Vagina (tissue), 2 donors: ENCODE measurements around the gene ADIG. TPM values are rescaled to one million over a fixed set of nuclear protein-coding genes. Genes with fewer than 3 reads are reported as not detected.

Source experiments
- DNase-seq, 2 donors: peaks; one replicate each; pipeline ENCODE4 v3.0.0-alpha.2; 2017; ENCODE audit errors: extremely low spot score in 2 of 2
- H3K27ac ChIP-seq: fragments of 200-600 bp; sonication (generic); one replicate; pipeline ENCODE4 v1.5.1; 2019
- H3K27me3 ChIP-seq: fragments of 200-600 bp; sonication (generic); one replicate; pipeline ENCODE4 v1.5.1; 2019
- H3K36me3 ChIP-seq, 2 donors: fragments of 200-600 bp; sonication (generic); one replicate each; pipeline ENCODE4 v1.5.1; 2017 to 2019
- H3K4me1 ChIP-seq: fragments of 200-600 bp; sonication (generic); one replicate; pipeline ENCODE4 v1.5.1; 2019
- H3K4me3 ChIP-seq, 2 donors: fragments of 200-600 bp; sonication (generic); 1 replicate in 1 of 2; 2 replicates in 1 of 2; pipeline ENCODE4 v1.5.1; 2016 to 2019
- H3K9me3 ChIP-seq: fragments of 200-600 bp; sonication (generic); one replicate; pipeline ENCODE4 v1.5.1; 2019
- POLR2A ChIP-seq, 2 donors: fragments of 450-650 bp; IDR thresholded peaks; one replicate each; pipeline ENCODE4 v1.6.1; 2017; ENCODE audit warnings: antibody characterized with exemption in 2 of 2, mild to moderate bottlenecking in 2 of 2, moderate library complexity in 2 of 2
- POLR2AphosphoS5 ChIP-seq, 2 donors: sonication (generic); formaldehyde crosslinking; IDR thresholded peaks; one replicate each; pipeline ENCODE4 v1.9.0; 2017; ENCODE audit warnings: antibody characterized with exemption in 2 of 2, mild to moderate bottlenecking in 2 of 2, low read depth in 1 of 2; ENCODE audit not compliant: insufficient read depth in 1 of 2
- intact Hi-C: fragments of 100-400 bp; cut with DNase I; formaldehyde crosslinking; loops from one replicate; pipeline ENCODE4 v1.15.1; 2023
- total RNA-seq: library from RNA; depleted of rRNA; stranded (reverse); fragments of >200 nt; gene quantifications from one replicate; pipeline ENCODE4 v1.2.3, GENCODE V29; 2016
- TF ChIP-seq, protein P1 (sequence below), 3 experiments: fragments of 450-650 bp in 2 of 3; fragments of 200-600 bp in 1 of 3; sonication (generic) in 1 of 3; IDR thresholded peaks; one replicate each; pipeline ENCODE4 v1.5.1; 2017 to 2019; ENCODE audit warnings: antibody characterized with exemption in 3 of 3, mild to moderate bottlenecking in 2 of 3, moderate library complexity in 2 of 3

The ADIG gene
- total RNA-seq, 1 donor from 2014 or later: not detected

- Histone ChIP-seq H3K4me3 (no peak overlapping the region), H3K4me1 (no peaks in the 10 kb centered on the region), H3K36me3 (no peaks in the 10 kb centered on the region), H3K27ac (no peak overlapping the region), H3K27me3 (no peaks in the 10 kb centered on the region), H3K9me3 (no peaks in the 10 kb centered on the region)
- intact Hi-C loops: no loop called here
- TF ChIP-seq POLR2AphosphoS5 (IDR thresholded peaks at IDR 0.05; ENCODE audit: insufficient read depth in 1 of 2, low read depth in 1 of 2) (no peak), POLR2A (IDR thresholded peaks at IDR 0.05) (no peak)
- TF ChIP-seq, protein P1, sequence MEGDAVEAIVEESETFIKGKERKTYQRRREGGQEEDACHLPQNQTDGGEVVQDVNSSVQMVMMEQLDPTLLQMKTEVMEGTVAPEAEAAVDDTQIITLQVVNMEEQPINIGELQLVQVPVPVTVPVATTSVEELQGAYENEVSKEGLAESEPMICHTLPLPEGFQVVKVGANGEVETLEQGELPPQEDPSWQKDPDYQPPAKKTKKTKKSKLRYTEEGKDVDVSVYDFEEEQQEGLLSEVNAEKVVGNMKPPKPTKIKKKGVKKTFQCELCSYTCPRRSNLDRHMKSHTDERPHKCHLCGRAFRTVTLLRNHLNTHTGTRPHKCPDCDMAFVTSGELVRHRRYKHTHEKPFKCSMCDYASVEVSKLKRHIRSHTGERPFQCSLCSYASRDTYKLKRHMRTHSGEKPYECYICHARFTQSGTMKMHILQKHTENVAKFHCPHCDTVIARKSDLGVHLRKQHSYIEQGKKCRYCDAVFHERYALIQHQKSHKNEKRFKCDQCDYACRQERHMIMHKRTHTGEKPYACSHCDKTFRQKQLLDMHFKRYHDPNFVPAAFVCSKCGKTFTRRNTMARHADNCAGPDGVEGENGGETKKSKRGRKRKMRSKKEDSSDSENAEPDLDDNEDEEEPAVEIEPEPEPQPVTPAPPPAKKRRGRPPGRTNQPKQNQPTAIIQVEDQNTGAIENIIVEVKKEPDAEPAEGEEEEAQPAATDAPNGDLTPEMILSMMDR (IDR thresholded peaks at IDR 0.05): no peak
- no peak for DNase-seq
Measured at GRCh38 chr20:38628580-38629470, 47.8 kb downstream of the ADIG start.

GRCh38 chr20:38629979-38630378 is 49.0 kb downstream of the ADIG start:
- no peak for TF ChIP-seq POLR2A (IDR thresholded peaks at IDR 0.05)
- TF ChIP-seq POLR2AphosphoS5 (IDR thresholded peaks at IDR 0.05; ENCODE audit: insufficient read depth in 1 of 2, low read depth in 1 of 2): no peak
- TF ChIP-seq, protein P1 (IDR thresholded peaks at IDR 0.05): no peak
- H3K36me3 ChIP-seq: no peaks in the 10 kb centered on the region
- intact Hi-C loops: no loop called here

GRCh38 chr20:38630727-38631126 is 49.7 kb downstream of the ADIG start:
- TF ChIP-seq POLR2AphosphoS5 (IDR thresholded peaks at IDR 0.05; ENCODE audit: insufficient read depth in 1 of 2, low read depth in 1 of 2) (no peak), POLR2A (IDR thresholded peaks at IDR 0.05) (no peak)
- TF ChIP-seq, protein P1 (IDR thresholded peaks at IDR 0.05): no peak
- Histone ChIP-seq H3K27ac (no peak overlapping the region), H3K36me3 (no peaks in the 10 kb centered on the region), H3K27me3 (no peaks in the 10 kb centered on the region), H3K9me3 (no peaks in the 10 kb centered on the region), H3K4me3 (no peak overlapping the region), H3K4me1 (no peaks in the 10 kb centered on the region)
- intact Hi-C loops: no loop called here
- DNase-seq: no peak

More at GRCh38 chr20:38629979-38630378, 49.0 kb downstream of the ADIG start:
- Histone ChIP-seq H3K9me3 (no peaks in the 10 kb centered on the region), H3K27ac (no peak overlapping the region), H3K4me1 (no peaks in the 10 kb centered on the region), H3K27me3 (no peaks in the 10 kb centered on the region), H3K4me3 (no peak overlapping the region)
- DNase-seq: no peak

DNA sequence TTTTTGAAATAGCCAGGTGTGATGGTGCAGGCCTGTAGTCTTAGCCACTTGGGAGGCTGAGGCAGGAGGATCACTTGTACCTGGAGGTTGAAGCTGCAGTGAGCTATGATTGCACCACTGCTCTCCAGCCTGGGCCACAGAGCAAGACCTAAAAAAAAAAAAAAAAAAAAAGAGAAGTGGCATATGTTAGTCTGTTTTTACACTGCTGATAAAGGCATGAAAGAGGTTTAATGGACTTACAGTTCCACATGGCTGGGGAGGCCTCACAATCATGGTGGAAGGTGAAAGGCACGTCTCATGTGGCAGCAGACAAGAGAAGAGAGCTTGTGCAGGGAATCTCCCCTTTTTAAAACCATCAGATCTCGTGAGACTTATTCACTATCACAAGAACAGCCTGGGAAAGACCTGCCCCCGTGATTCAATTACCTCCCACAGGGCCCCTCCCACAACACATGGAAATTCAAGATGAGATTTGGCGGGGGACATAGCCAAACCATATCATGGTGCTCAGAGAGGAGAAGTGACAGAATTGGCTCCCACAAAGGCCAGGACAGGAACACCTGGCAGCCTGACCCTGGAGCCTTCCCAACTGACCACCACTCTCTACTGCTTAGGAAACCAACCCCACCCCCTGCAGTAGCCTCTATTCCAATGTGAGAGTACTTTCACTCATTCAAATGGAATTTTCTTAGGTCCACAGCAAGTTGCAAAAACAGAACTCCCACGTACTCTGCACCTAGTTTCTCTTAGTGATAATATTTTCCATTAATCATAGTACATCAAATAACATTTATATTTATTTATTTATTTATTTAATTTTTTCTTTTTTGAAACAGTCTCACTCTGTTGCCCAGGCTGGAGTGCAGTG is 50.4 kb downstream of the ADIG start:
- H3K4me1 ChIP-seq: no peaks in the 10 kb centered on the region
- no peaks in the 10 kb centered on the region for H3K9me3 ChIP-seq
- no peak for TF ChIP-seq POLR2AphosphoS5 (IDR thresholded peaks at IDR 0.05; ENCODE audit: insufficient read depth in 1 of 2, low read depth in 1 of 2)
- TF ChIP-seq, protein P1 (IDR thresholded peaks at IDR 0.05): no peak
- no peak for TF ChIP-seq POLR2A (IDR thresholded peaks at IDR 0.05)
- no peaks in the 10 kb centered on the region for H3K27me3 ChIP-seq
- no peaks in the 10 kb centered on the region for H3K36me3 ChIP-seq
- H3K27ac ChIP-seq: no peak overlapping the region
- intact Hi-C loops: no loop called here
- H3K4me3 ChIP-seq: no peak overlapping the region
- no peak for DNase-seq
